Gastroesophageal sphincter (tissue), 3 donors: ENCODE measurements around the gene UBA3.
A peak's percentile ranks its signal among the peaks of the same experiment; 100 is the strongest.

Experiments used
- POLR2A ChIP-seq, 2 donors: fragments of 450-650 bp; IDR thresholded peaks; one replicate each; pipeline ENCODE4 v1.6.1; 2017; ENCODE audit warnings: antibody characterized with exemption in 2 of 2, mild to moderate bottlenecking in 2 of 2, moderate library complexity in 1 of 2
- POLR2AphosphoS5 ChIP-seq: sonication (generic); formaldehyde crosslinking; IDR thresholded peaks from one replicate; pipeline ENCODE4 v1.6.1; 2017; ENCODE audit warnings: antibody characterized with exemption
- TF ChIP-seq, protein P1 (sequence below), 4 experiments: fragments of 200-600 bp in 2 of 4; fragments of 450-650 bp in 2 of 4; sonication (generic) in 1 of 4; IDR thresholded peaks; one replicate each; pipeline ENCODE4 v1.5.1; 2017 to 2019; ENCODE audit warnings: antibody characterized with exemption in 4 of 4, mild to moderate bottlenecking in 2 of 4, moderate library complexity in 2 of 4

DNA sequence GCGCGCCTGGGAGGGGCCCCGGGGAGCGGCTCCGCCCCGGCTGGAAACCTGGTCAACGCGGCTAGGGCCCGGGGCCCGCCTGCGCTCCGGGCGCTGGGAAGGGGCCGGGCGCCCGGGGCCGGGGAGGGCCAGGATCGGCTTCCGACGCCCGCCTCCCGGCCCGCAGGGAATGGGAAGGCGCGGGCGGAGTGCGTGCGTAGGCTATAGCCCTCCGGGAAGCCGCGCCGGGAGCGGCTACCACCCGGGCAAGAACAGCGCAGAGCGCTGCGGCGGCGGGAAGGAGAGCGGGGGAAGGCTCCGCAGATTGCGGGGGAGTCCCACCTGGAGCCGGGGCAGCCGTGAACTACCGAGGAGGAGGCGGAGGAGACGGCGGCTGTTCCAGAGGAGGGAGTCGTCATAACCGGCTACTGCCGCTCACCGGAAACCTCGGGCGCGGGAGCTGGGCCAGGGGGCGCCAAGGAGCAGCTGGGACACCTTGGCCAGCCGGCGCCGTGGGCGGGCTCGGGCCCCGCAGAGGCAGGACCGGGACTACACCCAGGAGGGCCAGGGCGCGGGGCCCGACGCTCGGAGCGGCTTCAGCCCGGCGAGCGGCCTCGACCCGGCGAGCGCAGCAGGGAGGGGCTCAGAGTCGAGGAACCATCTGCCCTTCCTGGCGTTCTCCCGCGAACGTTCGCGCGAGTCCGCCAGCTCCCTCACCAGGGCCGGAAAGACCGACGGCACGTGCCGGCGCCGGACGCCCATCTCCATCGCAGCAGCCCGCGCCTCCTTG, 66.7 kb downstream of the UBA3 start, which contains the start of gene EOGT:
- TF ChIP-seq POLR2AphosphoS5 (peak; percentile 83), POLR2A (IDR thresholded peaks at IDR 0.05) (peak; percentile 72 to 86)
- TF ChIP-seq, protein P1, sequence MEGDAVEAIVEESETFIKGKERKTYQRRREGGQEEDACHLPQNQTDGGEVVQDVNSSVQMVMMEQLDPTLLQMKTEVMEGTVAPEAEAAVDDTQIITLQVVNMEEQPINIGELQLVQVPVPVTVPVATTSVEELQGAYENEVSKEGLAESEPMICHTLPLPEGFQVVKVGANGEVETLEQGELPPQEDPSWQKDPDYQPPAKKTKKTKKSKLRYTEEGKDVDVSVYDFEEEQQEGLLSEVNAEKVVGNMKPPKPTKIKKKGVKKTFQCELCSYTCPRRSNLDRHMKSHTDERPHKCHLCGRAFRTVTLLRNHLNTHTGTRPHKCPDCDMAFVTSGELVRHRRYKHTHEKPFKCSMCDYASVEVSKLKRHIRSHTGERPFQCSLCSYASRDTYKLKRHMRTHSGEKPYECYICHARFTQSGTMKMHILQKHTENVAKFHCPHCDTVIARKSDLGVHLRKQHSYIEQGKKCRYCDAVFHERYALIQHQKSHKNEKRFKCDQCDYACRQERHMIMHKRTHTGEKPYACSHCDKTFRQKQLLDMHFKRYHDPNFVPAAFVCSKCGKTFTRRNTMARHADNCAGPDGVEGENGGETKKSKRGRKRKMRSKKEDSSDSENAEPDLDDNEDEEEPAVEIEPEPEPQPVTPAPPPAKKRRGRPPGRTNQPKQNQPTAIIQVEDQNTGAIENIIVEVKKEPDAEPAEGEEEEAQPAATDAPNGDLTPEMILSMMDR (IDR thresholded peaks at IDR 0.05) = peak in 3 of 4 experiments; percentile 70 to 73 (median 72)
